Skeletal muscle tissue (tissue), 4 donors: ENCODE data around the gene SLC12A8. TPM values are rescaled to one million over a fixed set of nuclear protein-coding genes. Genes with fewer than 3 reads are reported as not detected.

Experiments used
- H3K27ac ChIP-seq: one replicate; pipeline ENCODE4 v1.7.0; 2013; ENCODE audit warnings: mild to moderate bottlenecking, low read depth, low read length, inconsistent platforms
- H3K27me3 ChIP-seq, 3 donors: one replicate each; pipeline ENCODE4 v1.7.0; 2013; ENCODE audit warnings: low read length in 3 of 3; ENCODE audit not compliant: control insufficient read depth in 3 of 3, insufficient read depth in 3 of 3
- H3K36me3 ChIP-seq, 3 donors: one replicate each; pipeline ENCODE4 v1.7.0; 2013; ENCODE audit warnings: low read length in 3 of 3; ENCODE audit not compliant: control insufficient read depth in 3 of 3, insufficient read depth in 3 of 3
- H3K4me1 ChIP-seq, 3 donors: one replicate each; pipeline ENCODE4 v1.7.0; 2013; ENCODE audit warnings: low read length in 3 of 3, mild to moderate bottlenecking in 3 of 3; ENCODE audit not compliant: control insufficient read depth in 3 of 3, insufficient read depth in 3 of 3
- H3K4me3 ChIP-seq, 3 donors: one replicate each; pipeline ENCODE4 v1.7.0; 2013; ENCODE audit warnings: low read length in 3 of 3
- H3K9ac ChIP-seq, 3 donors: one replicate each; pipeline ENCODE4 v1.7.0; 2013; ENCODE audit warnings: low read length in 3 of 3, mild to moderate bottlenecking in 3 of 3, moderate library complexity in 2 of 3, low read depth in 1 of 3
- H3K9me3 ChIP-seq, 3 donors: one replicate each; pipeline ENCODE4 v1.7.0; 2013; ENCODE audit warnings: low read length in 3 of 3; ENCODE audit not compliant: control insufficient read depth in 3 of 3
- total RNA-seq: library from RNA; depleted of rRNA; stranded (reverse); fragments of >200 nt; gene quantifications from one replicate; pipeline ENCODE4 v1.2.3, GENCODE V29; 2014
- donor health status: Osteomylitis.

The SLC12A8 gene
- total RNA-seq, 1 donor from 2014 or later: 1.0 TPM

DNA sequence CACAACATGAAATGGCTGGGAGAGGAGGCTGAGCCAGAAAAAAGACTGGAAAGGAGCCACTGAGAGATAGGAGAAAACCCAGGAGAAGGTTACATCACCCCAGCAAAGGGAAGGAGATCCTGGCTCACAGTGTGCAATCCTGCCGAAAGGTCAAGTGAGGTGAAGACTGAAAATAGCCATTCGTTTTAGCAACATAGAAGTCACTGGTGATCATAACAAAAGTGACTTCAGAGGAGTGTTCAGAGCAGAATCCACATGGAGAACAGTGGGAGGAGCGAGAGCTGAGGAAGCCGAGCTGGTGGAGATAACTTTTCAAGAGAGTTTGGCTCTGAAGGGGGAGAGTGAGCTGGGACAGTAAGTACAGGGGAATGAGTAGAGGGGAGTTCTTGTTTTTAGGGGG is 151.4 kb downstream of the SLC12A8 start:
- Histone ChIP-seq H3K9me3 (no peaks in the 10 kb centered on the region), H3K27me3 (no peaks in the 10 kb centered on the region), H3K36me3 (no peaks in the 10 kb centered on the region), H3K4me3 (peak overlapping the region; percentile 28 to 60 (median 40)), H3K4me1 (peaks cover 40 to 49% (median 45%) of the 10 kb centered on the region in 3 donors), H3K27ac (peak overlapping the region; percentile 78), H3K9ac (peak overlapping the region; percentile 47 to 66 (median 58))

DNA sequence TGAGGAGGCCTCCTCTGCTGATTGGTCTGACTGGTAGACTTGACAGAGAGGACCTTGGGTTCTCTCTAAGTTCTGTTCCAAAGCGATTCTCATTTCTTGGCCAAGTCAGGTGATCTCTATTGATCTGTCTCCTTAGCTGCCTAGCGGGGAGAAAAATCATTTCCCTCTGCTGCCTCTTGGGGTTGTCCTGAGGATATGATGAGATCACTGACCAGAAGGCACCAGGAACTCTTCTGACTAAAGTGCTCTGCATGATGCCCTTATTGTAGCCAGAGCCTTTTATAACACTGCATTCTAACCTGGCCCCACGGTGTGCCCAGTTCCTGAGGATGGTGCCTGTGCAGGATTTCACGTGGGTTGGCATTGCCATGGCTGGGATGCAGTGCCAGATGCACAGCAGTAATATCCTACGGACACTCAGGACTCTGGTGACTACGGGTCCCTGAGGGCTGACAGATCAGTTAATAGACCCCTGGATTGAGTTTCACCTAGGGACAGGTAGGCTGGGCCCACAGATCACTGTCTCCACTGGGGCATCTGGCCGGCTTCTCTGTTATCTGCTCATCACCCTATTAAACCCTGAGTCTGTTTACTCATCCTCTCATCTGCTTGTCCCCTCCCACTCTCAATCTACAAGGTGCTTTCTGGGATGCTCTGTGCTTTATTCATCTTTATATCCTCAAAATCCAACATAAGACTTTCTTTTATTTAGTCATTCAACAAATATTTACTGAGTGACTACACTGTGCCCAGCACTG is 152.9 kb downstream of the SLC12A8 start:
- Histone ChIP-seq H3K4me1 (peaks cover 40 to 54% (median 48%) of the 10 kb centered on the region in 3 donors), H3K36me3 (no peaks in the 10 kb centered on the region), H3K27me3 (no peaks in the 10 kb centered on the region), H3K9me3 (no peaks in the 10 kb centered on the region), H3K4me3 (no peak overlapping the region), H3K9ac (no peak overlapping the region), H3K27ac (no peak overlapping the region)

DNA sequence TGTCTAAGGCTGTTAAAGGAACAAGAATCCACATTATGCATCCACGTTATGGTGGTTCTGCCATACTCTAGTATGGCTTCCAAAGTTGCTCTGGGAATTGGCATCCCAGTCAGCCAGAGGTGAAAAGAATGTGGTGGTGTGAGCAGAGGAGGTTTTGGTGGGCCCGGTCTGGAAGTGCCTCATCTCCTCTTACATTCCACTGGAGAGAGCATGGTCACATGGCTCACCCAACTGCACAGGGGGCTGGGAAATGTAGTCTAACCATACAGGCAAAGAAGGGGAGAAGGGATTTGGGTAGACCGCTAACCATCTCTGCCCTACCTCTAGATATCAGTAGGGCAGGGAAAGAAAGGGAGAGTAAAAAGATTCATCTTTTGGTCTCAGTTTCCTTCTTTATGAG is 153.6 kb downstream of the SLC12A8 start:
- Histone ChIP-seq H3K4me1 (peaks cover 43 to 61% (median 48%) of the 10 kb centered on the region in 3 donors), H3K27ac (no peak overlapping the region), H3K9me3 (no peaks in the 10 kb centered on the region), H3K27me3 (no peaks in the 10 kb centered on the region), H3K4me3 (no peak overlapping the region), H3K9ac (no peak overlapping the region), H3K36me3 (no peaks in the 10 kb centered on the region)

GRCh38 chr3:125058529-125058928 is 154.0 kb downstream of the SLC12A8 start:
- H3K27ac ChIP-seq: no peak overlapping the region
- no peaks in the 10 kb centered on the region for H3K9me3 ChIP-seq
- H3K4me3 ChIP-seq: no peak overlapping the region
- peaks cover 46 to 62% (median 50%) of the 10 kb centered on the region in 3 donors for H3K4me1 ChIP-seq
- H3K36me3 ChIP-seq: no peaks in the 10 kb centered on the region
- no peak overlapping the region for H3K9ac ChIP-seq
- no peaks in the 10 kb centered on the region for H3K27me3 ChIP-seq

DNA sequence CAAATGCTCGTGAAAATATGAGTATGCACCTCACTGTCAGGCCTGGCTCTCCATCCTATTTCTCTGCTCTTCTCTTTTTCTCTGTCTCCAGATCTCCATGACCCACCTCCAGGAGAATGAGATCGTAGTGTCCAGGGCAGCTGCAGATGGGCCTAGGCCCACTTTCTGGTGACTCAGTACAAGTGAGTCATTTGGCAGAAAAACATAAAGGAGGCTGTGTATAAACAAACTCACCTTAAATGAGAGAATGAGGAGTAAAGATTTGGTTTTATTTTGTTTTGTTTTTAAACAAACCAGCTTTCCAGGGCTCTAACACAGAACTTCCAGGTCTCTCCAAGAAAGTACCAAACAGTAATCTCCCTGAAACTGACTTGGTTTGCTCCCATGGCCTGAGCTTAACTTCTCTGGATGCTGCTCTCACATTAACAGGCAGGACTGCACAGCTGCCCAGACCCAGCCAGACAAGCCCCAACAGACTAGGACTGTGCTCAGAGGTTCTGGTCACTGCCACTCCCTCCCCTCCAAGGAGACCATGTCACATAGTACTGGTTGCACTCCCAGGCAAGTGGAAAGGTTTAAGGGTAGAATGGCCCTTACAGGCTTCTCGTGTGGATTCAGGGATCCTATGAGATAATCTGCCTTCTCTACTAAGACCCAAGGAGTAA is 155.2 kb downstream of the SLC12A8 start:
- no peak overlapping the region for H3K9ac ChIP-seq
- peak overlapping the region; percentile 86 for H3K27ac ChIP-seq
- H3K4me1 ChIP-seq: peaks cover 46 to 62% (median 50%) of the 10 kb centered on the region in 3 donors

DNA sequence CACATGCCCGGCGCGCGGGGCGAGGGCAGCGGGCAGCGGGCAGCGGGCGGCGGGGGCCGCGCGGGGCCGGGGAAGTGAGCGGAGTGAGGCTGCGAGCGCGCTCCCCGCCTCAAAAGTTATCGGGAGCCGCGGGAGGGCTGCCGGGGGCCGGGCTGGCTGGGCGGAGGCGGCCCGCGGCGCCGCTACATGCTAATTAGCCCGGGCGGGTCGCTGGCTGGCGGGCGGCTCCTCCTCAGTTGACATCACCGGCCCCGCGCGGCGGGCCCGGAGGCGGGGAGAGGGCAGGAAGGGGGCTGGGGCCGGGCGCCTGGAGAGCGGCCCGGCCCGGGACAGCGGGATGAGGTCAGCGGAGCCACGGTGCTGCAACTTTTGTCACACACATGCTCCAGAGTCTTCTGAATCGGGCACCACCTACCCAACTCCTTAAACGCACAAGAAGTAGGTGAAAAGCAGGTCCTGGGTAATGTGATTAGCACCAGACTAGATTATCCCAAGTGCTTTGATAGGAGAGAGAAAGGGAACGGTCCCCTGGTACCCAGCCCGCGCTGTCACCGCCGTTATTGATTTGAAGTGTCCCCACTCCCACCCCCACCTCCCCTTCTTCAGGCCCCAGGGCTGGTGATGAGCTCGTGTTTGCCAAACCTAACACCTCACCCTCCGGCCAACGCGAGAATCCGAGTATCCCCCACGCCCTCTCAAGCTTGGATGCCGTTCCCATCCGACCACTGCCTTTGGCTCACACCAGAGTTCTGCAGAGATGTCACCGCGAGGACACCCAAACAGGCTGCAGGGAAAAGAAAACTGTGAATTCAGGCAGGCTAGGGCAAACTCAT is 156.4 kb downstream of the SLC12A8 start, which contains the start of gene HEG1:
Gene HEG1, minus strand, starts transcription at position 85 of the 833 bp plus-strand sequence. CDS start 107 bp downstream, outside the sequence.
- peaks cover 45 to 61% (median 50%) of the 10 kb centered on the region in 3 donors for H3K4me1 ChIP-seq
- H3K9me3 ChIP-seq: no peaks in the 10 kb centered on the region
- H3K9ac ChIP-seq: peak within 1 kb of the TSS; percentile 78 to 87 (median 81)
- H3K27ac ChIP-seq: peak within 1 kb of the TSS; percentile 86
- H3K27me3 ChIP-seq: no peaks in the 10 kb centered on the region
- H3K4me3 ChIP-seq: peak within 1 kb of the TSS; percentile 73 to 89 (median 85)
- peaks cover 0 to 2% (median 0%) of the 10 kb centered on the region in 3 donors for H3K36me3 ChIP-seq

More for the DNA sequence above, 155.2 kb downstream of the SLC12A8 start:
- Histone ChIP-seq H3K4me3 (no peak overlapping the region), H3K36me3 (peaks cover 0 to 2% (median 0%) of the 10 kb centered on the region in 3 donors), H3K27me3 (no peaks in the 10 kb centered on the region), H3K9me3 (no peaks in the 10 kb centered on the region)

DNA sequence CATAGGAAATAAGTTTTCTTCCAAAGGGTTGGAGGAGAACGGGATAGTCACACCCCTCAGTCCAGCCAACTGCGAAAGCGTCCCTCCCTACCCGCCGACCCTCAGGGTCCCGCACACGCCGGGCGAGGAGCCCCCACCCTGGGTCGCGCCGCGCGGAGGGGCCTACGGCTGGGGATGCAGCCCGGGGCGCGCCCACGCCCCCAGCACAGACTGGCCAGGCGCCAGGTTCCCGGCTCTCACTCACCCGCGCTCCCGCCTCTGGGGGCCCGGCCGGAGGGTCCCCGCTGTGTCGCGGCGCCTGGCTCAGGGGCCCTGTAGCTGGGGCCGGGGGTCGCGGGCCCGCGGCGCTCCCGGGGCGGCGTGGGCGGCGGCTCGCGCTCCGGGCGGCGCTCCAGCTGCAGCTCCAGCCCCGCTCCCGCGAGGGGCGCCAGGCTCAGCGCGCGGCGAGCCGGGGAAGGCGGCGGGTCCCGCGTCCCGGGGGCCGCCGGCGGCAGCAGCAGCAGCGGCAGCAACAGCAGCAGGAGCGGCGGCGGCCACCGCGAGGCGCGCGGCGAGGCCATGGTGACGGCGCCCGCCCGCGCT is 157.1 kb downstream of the SLC12A8 start:
- peaks cover 40 to 60% (median 51%) of the 10 kb centered on the region in 3 donors for H3K4me1 ChIP-seq
- no peaks in the 10 kb centered on the region for H3K9me3 ChIP-seq
- peak overlapping the region; percentile 77 for H3K27ac ChIP-seq
- H3K27me3 ChIP-seq: no peaks in the 10 kb centered on the region
- H3K4me3 ChIP-seq: peak overlapping the region; percentile 73 to 89 (median 85)
- H3K36me3 ChIP-seq: peaks cover 0 to 2% (median 0%) of the 10 kb centered on the region in 3 donors
- H3K9ac ChIP-seq: peak overlapping the region; percentile 78 to 87 (median 81)

DNA sequence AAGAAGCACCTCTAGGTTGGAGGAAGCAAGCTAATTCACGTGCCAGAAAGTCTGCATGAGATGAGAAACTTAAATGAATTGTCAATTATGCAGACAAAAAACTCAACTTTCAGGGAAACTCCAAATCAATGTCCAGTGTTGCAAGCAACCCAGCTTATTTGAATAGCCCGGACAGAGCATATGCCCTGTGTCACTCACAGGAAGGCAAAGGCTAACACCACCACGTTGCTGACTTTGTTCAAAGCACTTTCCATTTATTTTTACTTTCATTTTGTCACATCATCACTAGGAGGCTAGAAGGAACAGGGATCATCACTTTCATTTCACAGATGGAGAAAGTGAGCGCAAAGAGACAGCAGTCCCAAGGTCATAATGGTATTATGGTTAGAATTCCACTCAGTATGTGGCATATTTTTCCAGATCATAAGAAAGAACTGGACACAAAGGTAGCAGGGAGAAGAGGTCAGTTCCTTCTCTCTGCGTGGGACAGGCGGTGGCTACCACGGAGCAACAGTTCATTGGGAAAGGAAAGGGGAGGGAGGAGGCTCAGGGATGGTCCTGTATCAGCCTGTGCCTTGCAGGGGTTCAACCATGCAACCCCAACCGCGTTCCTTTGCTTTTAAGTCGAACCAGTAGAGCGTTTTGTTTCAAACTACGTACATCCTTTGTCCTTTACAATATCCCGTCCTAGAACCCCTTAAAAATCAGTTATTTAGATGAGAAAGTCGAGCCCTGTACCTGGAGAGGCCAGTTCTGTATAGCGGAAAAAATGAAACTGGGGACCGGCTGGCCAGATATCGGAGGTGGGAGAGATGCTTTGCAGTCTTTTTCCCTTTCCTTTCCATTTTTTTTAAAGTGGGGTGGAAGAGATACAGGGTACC is 157.9 kb downstream of the SLC12A8 start:
- H3K4me1 ChIP-seq: peaks cover 41 to 60% (median 53%) of the 10 kb centered on the region in 3 donors
- H3K4me3 ChIP-seq: peak overlapping the region; percentile 73 to 89 (median 85)
- H3K9me3 ChIP-seq: no peaks in the 10 kb centered on the region
- H3K27me3 ChIP-seq: no peaks in the 10 kb centered on the region
- peaks cover 0 to 2% (median 0%) of the 10 kb centered on the region in 3 donors for H3K36me3 ChIP-seq
- peak overlapping the region; percentile 78 to 87 (median 81) for H3K9ac ChIP-seq
- peak overlapping the region; percentile 77 for H3K27ac ChIP-seq
